NCI-H2171 (cell line): ENCODE data around the gene LPP.

ENCODE experiments used
- DNase-seq: peaks from one replicate; lab custom pipeline; 2025; lab: John Stamatoyannopoulos, UW

Gene LPP

DNA sequence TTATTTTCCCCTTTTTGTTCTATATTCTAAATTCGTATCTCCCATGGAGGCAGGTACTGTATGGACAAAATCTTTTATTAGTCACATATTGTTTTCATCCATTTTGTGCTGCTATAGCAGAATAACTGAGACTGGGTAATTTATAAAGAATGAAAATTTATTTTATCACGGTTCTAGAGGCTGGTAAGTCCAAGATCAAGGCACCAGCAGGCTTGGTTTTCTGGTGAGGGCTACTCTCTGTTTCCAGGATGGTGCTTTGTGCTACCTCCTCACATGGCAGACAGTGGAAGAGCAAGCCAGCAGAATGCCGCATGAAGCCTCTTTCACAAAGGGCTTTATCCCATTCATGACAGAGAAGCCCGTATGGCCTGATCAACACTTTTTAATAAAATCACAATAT, 595.9 kb downstream of the LPP start:
- no peak for DNase-seq

GRCh38 chr3:188750617-188751016, 596.7 kb downstream of the LPP start:
- no peak for DNase-seq

DNA sequence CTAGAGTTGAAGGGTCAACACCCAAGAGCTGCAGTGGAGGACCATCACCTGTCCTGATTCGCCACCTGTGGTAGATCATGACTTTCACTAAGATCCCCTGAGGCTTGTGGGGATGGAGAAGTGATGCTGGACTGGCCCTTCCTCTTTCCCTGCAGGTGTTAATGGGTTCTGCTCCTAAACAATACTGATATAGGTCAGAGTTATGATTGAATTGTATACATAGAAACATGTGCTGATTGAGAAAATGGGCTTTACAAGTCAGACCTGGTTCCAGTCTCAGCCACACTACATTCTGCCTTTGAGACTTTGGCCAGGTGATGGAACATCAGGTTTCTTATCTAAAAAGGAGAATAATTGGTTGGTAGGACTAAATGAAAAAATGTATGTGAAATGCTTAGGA, 598.9 kb downstream of the LPP start:
- no peak for DNase-seq

DNA sequence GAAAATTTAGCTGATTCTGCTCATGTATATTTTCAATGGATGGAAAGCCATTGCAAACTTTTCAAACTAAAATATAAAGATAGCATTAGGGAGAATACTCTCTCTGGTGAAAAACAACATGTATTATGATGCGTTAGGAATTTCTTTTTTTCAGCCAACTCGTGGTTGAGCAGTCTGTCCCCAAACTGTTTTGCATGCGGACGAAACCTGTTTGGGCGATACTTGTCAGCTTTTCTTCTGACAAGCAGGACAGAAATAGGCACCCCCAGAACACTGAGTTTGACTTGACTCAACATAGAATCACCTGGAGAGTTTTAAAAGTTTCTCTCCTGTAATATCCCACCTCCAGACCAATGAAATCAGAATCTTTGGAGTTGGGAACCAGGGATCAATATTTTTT, 600.3 kb downstream of the LPP start:
- DNase-seq, result no peak

- DNase-seq, result no peak
These were observed 602.3 kb downstream of the LPP start for GRCh38 chr3:188756241-188756640.

- DNase-seq, result no peak
These were observed 605.5 kb downstream of the LPP start for GRCh38 chr3:188759336-188760005.

GRCh38 chr3:188760408-188760807, 606.5 kb downstream of the LPP start:
- DNase-seq, result no peak

GRCh38 chr3:188761439-188761838, 607.5 kb downstream of the LPP start:
- DNase-seq, result no peak

DNA sequence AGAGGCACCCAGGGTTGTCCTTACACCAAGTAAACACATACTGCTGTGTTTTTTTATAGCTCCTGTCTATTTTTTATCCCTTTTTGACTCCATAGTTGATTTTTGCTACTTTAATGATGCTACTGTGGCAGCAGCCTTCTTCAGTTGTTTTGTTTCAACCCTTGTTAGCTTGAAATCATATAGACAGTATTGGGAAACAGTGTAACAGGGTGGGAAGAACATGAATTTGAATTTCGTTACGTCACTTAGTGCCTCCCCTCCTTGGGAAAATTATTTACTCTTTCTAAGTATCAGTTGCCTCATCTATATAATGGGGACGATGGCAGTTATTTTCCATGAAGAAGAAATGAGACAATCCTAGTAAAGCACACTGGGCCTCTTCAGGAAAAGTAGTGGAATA, 608.0 kb downstream of the LPP start:
- DNase-seq, result no peak

GRCh38 chr3:188764609-188765008, 610.7 kb downstream of the LPP start:
- no peak for DNase-seq

DNA sequence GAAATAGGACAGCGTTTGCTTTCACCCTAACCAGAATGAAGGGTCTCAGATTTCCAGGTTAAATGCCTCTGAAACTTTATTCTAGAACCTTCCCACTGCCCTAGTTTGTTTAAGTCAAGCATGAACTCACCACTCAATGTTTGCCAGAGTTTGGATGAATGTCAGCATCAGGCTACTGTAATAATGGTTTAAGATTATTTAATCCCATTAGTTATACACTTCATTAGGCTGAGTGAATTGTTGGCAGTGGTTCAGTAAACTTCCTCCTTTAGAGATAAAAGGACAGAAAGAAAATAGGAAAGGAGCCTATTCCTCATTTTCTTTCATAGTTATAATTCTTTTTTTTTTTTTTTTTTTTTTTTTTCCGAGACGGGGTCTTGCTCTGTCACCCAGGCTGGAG, 615.9 kb downstream of the LPP start:
- no peak for DNase-seq

GRCh38 chr3:188772886-188773285, 618.9 kb downstream of the LPP start:
- DNase-seq, result no peak

- no peak for DNase-seq
These were observed 621.5 kb downstream of the LPP start for GRCh38 chr3:188775412-188775811.

DNA sequence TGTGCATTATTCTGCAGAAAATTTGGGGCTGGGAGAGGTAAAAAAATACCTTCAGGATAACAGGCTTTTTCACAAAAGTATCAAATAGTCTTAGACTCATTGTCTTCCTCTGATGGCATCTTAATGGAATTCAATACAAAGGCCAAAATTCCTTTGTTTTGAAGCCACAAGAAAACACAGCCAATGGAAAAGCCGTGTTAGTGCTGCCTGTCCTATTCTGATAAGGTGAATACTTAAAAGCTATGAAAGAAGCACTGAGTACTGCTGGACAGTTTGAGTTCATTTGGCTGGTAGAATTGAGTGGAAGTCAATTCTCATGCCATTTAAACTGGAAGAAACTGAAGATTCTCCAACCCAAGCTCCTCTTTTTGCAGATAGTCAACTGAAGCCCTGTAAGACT, 622.5 kb downstream of the LPP start:
- no peak for DNase-seq

- DNase-seq, result no peak
These were observed 624.3 kb downstream of the LPP start for GRCh38 chr3:188778091-188778852.

GRCh38 chr3:188779281-188779980, 625.5 kb downstream of the LPP start:
- DNase-seq, result no peak

- no peak for DNase-seq
These were observed 626.5 kb downstream of the LPP start for GRCh38 chr3:188780193-188781147.

DNA sequence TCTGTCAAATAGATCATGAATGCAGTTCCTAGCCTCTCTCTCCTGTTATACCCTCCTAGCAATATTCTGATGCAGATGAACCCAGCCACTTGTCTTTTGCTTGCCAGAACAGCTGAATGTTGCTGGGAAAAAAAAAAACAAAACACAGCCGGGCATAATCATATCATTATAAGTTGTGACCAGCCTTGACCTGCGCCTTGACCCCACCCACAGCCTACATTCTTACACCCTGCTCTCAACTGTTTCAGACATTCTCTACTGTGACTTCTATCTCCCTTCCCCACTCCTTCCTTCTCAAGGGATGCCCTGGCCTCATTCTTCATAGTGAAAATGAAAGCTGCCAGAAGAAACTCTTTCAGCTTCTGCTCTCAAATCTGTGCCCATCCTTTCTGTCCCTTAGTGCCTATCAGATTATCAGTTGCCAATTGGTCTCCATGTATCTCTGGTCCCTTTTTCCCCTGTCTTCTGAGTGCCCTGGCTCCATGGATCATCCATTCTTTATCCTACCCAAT, 628.7 kb downstream of the LPP start:
- DNase-seq, result no peak

- no peak for DNase-seq
These were observed 632.5 kb downstream of the LPP start for GRCh38 chr3:188786424-188786823.

GRCh38 chr3:188788621-188789081, 634.7 kb downstream of the LPP start:
- DNase-seq, result no peak

DNA sequence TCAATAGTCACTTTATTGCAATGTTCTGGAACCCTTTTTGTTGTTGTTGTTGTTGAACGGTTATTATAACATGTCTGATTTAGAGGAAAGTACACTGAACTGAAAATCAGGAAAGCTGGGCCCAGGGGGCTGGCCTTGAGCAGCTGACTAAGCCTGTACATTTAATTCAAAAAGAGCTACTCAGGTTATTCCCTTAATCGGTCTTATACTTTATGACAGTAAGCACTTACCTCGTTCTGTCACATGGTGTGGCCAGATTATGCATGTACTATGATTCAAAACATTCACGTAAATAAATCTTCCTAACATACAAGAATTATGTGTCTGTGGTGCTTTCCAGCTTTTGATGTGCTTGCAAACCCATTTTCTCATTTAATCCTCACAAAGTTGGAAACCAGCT, 635.3 kb downstream of the LPP start:
- DNase-seq, result no peak

- no peak for DNase-seq
These were observed 637.4 kb downstream of the LPP start for GRCh38 chr3:188791311-188791710.
